Kidney (tissue), 14 donors: Measurements from ENCODE around the gene MAML2. TPM values are rescaled to one million over a fixed set of nuclear protein-coding genes. Genes with fewer than 3 reads are reported as not detected.

Source experiments
- DNase-seq, 5 donors: peaks; one replicate each; pipeline ENCODE4 v3.0.0-alpha.2; 2013 to 2020
- FAIRE-seq: peaks from 2 replicates; lab custom pipeline; 2012; peaks lifted over from hg19 to GRCh38; lab: Jason Lieb, UNC
- H3K27ac ChIP-seq, 2 donors: one replicate each; pipeline ENCODE4 v1.7.0; 2013; ENCODE audit warnings: low read depth in 2 of 2, low read length in 2 of 2, inconsistent platforms in 1 of 2
- H3K27me3 ChIP-seq: one replicate; pipeline ENCODE4 v1.7.1; 2013; ENCODE audit warnings: low read length, inconsistent platforms; ENCODE audit not compliant: control insufficient read depth, insufficient read depth
- H3K36me3 ChIP-seq, 3 donors: one replicate each; pipeline versions ENCODE4 v1.7.0 to v1.7.1; 2013; ENCODE audit warnings: low read length in 3 of 3, control low read depth in 1 of 3, inconsistent platforms in 1 of 3; ENCODE audit not compliant: insufficient read depth in 3 of 3, control insufficient read depth in 2 of 3
- H3K4me1 ChIP-seq, 3 donors: one replicate each; pipeline versions ENCODE4 v1.7.0 to v1.7.1; 2013; ENCODE audit warnings: low read length in 3 of 3, inconsistent platforms in 1 of 3, low read depth in 1 of 3; ENCODE audit not compliant: control insufficient read depth in 2 of 3, insufficient read depth in 2 of 3
- H3K4me3 ChIP-seq, 3 donors: one replicate each; pipeline versions ENCODE4 v1.7.0 to v1.8.1; 2013; ENCODE audit warnings: low read length in 3 of 3, control low read depth in 1 of 3, inconsistent platforms in 1 of 3
- H3K9ac ChIP-seq, 3 donors: one replicate each; pipeline versions ENCODE4 v1.7.0 to v1.7.1; 2013; ENCODE audit warnings: low read length in 3 of 3, control low read depth in 1 of 3, inconsistent platforms in 1 of 3
- H3K9me3 ChIP-seq, 3 donors: one replicate each; pipeline versions ENCODE4 v1.7.0 to v1.7.1; 2013; ENCODE audit warnings: low read length in 3 of 3, control low read depth in 1 of 3, inconsistent platforms in 1 of 3; ENCODE audit not compliant: control insufficient read depth in 2 of 3, insufficient read depth in 1 of 3
- CTCF ChIP-seq: IDR thresholded peaks from 3 replicates; pipeline ENCODE4 v1.5.1; 2012; ENCODE audit warnings: mild to moderate bottlenecking, moderate library complexity, borderline replicate concordance; ENCODE audit not compliant: insufficient read depth; ENCODE audit errors: extremely low read depth
- intact Hi-C: fragments of 100-400 bp; cut with DNase I; formaldehyde crosslinking; loops from one replicate; pipeline ENCODE4 v1.11.1; 2022
- polyA plus RNA-seq: library from polyadenylated mRNA; stranded (reverse); fragments of 350-450 nt; fragmentation: Illumina TruSeq; extraction: RNeasy Lipid Tissue Mini Kit (QIAGEN cat#74804); gene quantifications from one replicate; pipeline ENCODE4 v1.2.3, GENCODE V29; 2014; ENCODE audit warnings: low read depth, low replicate concordance; ENCODE audit not compliant: insufficient read depth
- total RNA-seq: library from RNA; stranded (reverse); fragmentation: NEBNext Ultra II Directional; extraction: Animal tissue kit (Norgen Biotek cat#: 25700); gene quantifications from one replicate; pipeline ENCODE4 v1.2.1, GENCODE V29; 2021
- donor health status: control.
- donor health status: control.
- donor health status: control.
- donor health status: control.
- donor health status: control.
- donor health status: DM: yes; HTN: yes; CAD: no.
- donor health status: Normal renal cell carcinoma (clear cell type).

The MAML2 gene
- total and polyA plus RNA-seq, 2 donors from 2014 or later = 4.9 to 32.3 TPM

DNA sequence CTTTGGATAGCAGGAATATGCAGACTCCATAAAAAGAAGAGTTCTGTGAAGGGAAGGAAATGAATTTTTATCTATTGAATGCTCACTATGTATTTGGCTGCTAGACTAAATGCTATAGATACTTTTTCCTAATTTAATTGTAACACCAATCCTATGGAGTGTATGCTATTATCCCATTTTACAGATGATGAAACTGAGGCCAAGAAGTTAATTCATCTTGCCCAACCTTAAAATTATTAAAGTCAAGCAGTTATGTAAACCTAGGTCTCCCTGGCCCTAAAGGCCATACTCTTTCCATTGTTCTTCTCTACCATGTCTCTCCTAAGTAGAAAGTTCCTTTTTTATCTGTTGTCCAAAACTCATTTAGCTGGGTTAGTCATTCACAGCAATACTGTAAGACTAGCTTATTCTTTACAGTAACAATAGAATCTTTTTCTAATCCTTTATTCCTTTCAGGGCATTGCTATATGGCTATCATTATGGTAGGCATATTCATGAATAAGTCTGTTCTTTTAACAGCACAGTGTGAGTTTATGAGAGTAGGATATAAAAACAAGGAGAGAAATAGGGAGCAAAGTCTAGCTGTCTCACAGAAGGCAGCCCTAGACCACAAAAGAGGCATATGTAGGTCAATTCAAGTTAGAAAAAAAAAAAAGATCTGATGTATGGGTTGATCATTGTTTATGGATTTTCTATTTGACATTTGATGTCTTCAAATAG lies 50.5 kb downstream of the MAML2 start:
- peak overlapping the region; percentile 87 to 91 for H3K27ac ChIP-seq
- no peak for TF ChIP-seq CTCF
- no peak overlapping the region for H3K4me3 ChIP-seq
- H3K9ac ChIP-seq = peak overlapping the region in 1 of 3 donors; percentile 55
- DNase-seq = no peak
- no peak for FAIRE-seq
- no peaks in the 10 kb centered on the region for H3K36me3 ChIP-seq
- no peaks in the 10 kb centered on the region for H3K27me3 ChIP-seq
- no peaks in the 10 kb centered on the region for H3K9me3 ChIP-seq
- H3K4me1 ChIP-seq = peaks cover 14 to 41% (median 18%) of the 10 kb centered on the region in 3 donors
- intact Hi-C loops = no loop called here

- intact Hi-C loops = no loop called here
Measured at GRCh38 chr11:96290631-96291030, 52.4 kb downstream of the MAML2 start.

DNA sequence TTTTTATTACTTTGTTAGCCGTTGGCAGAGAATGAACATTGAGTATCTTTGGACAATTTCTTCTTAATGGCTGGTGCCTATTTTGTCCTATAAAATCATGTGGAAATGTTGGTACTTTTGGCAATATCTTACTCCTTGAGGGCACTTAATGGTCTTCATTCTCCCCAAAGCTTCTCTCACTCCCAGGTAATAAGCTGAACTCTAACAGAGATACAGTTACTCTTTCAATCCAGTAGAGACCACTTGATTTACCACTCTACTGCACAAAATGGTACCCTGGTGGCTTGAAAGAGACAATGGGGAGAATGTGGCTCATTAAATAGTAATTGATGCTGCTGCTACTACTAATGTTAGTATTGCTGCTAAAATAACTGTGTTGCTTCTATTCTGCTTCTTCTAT lies 53.0 kb downstream of the MAML2 start:
- DNase-seq = no peak
- H3K36me3 ChIP-seq = no peaks in the 10 kb centered on the region
- no peak overlapping the region for H3K27ac ChIP-seq
- TF ChIP-seq CTCF = no peak
- H3K4me1 ChIP-seq = peaks cover 12 to 33% (median 15%) of the 10 kb centered on the region in 3 donors
- no peak overlapping the region for H3K4me3 ChIP-seq
- no peaks in the 10 kb centered on the region for H3K9me3 ChIP-seq
- H3K9ac ChIP-seq = no peak overlapping the region
- intact Hi-C loops = no loop called here
- no peak for FAIRE-seq
- no peaks in the 10 kb centered on the region for H3K27me3 ChIP-seq

More at GRCh38 chr11:96290631-96291030, 52.4 kb downstream of the MAML2 start:
- H3K9me3 ChIP-seq = no peaks in the 10 kb centered on the region
- no peak for DNase-seq
- H3K27ac ChIP-seq = no peak overlapping the region
- no peaks in the 10 kb centered on the region for H3K36me3 ChIP-seq
- no peak for TF ChIP-seq CTCF
- H3K4me3 ChIP-seq = no peak overlapping the region
- H3K9ac ChIP-seq = no peak overlapping the region
- FAIRE-seq = no peak
- peaks cover 14 to 39% (median 18%) of the 10 kb centered on the region in 3 donors for H3K4me1 ChIP-seq
- no peaks in the 10 kb centered on the region for H3K27me3 ChIP-seq
